ENCODE measurements around the gene RFPL3.

- no peak for TF ChIP-seq CTCF (IDR thresholded peaks at IDR 0.05; ENCODE audit: insufficient read depth, low read length, poor library complexity, severe bottlenecking)
- TF ChIP-seq EZH2phosphoT487 (conservative IDR thresholded peaks at IDR 0.05; ENCODE audit: low read length): no peak
These were observed 19.0 kb downstream of the RFPL3 start for GRCh38 chr22:32376681-32377080.
